Endothelial cell of umbilical vein (primary cell): Measurements from ENCODE around the gene PPP1R3D. TPM values are rescaled to one million over a fixed set of nuclear protein-coding genes. Genes with fewer than 3 reads are reported as not detected.

Source experiments
- BruUV-seq: library from RNA; stranded (reverse); fragments of 400-500 nt; replicated peaks from 2 replicates; lab custom pipeline; 2021; lab: Mats Ljungman, UMichigan
- CTCF ChIA-PET: fragments of 300-600, 350-600 bp; sonication (Branson Sonifier 250); formaldehyde crosslinking; loops from one replicate; lab custom pipeline; 2021; ENCODE audit warnings: antibody characterized with exemption, inconsistent platforms; lab: Charles Lee
- POLR2A ChIA-PET: fragments of 300-600, 350-600 bp; sonication (Branson Sonifier 250); formaldehyde crosslinking; loops from one replicate; lab custom pipeline; 2021; ENCODE audit warnings: antibody characterized with exemption, inconsistent platforms; lab: Charles Lee
- DNase-seq: peaks from one replicate; pipeline ENCODE4 v3.0.0-alpha.2; 2011; ENCODE audit warnings: low read depth, low spot score
- FAIRE-seq: peaks from 2 replicates; lab custom pipeline; 2011; peaks lifted over from hg19 to GRCh38; lab: Jason Lieb, UNC
- H2AFZ ChIP-seq: 2 replicates; pipeline ENCODE4 v1.6.0; 2012; ENCODE audit warnings: low read depth, low read length, control low read depth, inconsistent platforms
- H3K27ac ChIP-seq: 2 replicates; pipeline ENCODE4 v1.5.1; 2011; ENCODE audit warnings: low read depth, mild to moderate bottlenecking, control low read depth, low read length, moderate library complexity; ENCODE audit not compliant: insufficient read depth
- H3K27me3 ChIP-seq, 2 experiments: 2 replicates each; pipeline versions ENCODE4 v1.6.0 to v1.6.1; 2011; ENCODE audit warnings: low read length in 2 of 2, mixed read lengths in 1 of 2; ENCODE audit not compliant: control insufficient read depth in 2 of 2, insufficient read depth in 2 of 2
- H3K36me3 ChIP-seq, 2 experiments: 2 replicates in 1 of 2; 3 replicates in 1 of 2; pipeline ENCODE4 v1.5.1; 2011; ENCODE audit warnings: low read length in 2 of 2, mild to moderate bottlenecking in 1 of 2, moderate library complexity in 1 of 2; ENCODE audit not compliant: control insufficient read depth in 2 of 2, insufficient read depth in 2 of 2; ENCODE audit errors: extremely low read depth in 1 of 2
- H3K4me1 ChIP-seq: 3 replicates; pipeline ENCODE4 v1.5.1; 2011; ENCODE audit warnings: mild to moderate bottlenecking, low read length; ENCODE audit not compliant: control insufficient read depth, insufficient read depth; ENCODE audit errors: extremely low read depth
- H3K4me2 ChIP-seq: 2 replicates; pipeline ENCODE4 v1.6.1; 2011; ENCODE audit warnings: low read length, control low read depth, mixed read lengths; ENCODE audit not compliant: insufficient read depth
- H3K4me3 ChIP-seq, 3 experiments: fragments of 200-600 bp in 1 of 3; sonication (generic), shearing (Covaris generic) in 1 of 3; replicated peaks in 1 of 3; 2 replicates each; pipeline ENCODE4 v1.5.1; 2011 to 2016; ENCODE audit warnings: control low read depth in 3 of 3, low read length in 3 of 3, mild to moderate bottlenecking in 2 of 3, inconsistent platforms in 1 of 3, low read depth in 1 of 3, moderate library complexity in 1 of 3; ENCODE audit not compliant: insufficient read depth in 1 of 3
- H3K79me2 ChIP-seq: 2 replicates; pipeline ENCODE4 v1.6.0; 2012; ENCODE audit warnings: low read length, inconsistent platforms; ENCODE audit not compliant: control insufficient read depth, insufficient read depth
- H3K9ac ChIP-seq: replicated peaks from 2 replicates; pipeline ENCODE3; 2011; ENCODE audit warnings: low read length, control low read depth; ENCODE audit not compliant: insufficient read depth; ENCODE audit errors: extremely low read depth
- H3K9me1 ChIP-seq: replicated peaks from 3 replicates; pipeline ENCODE4 v1.6.0; 2011; ENCODE audit warnings: mild to moderate bottlenecking, low read length; ENCODE audit not compliant: control insufficient read depth, insufficient read depth; ENCODE audit errors: extremely low read depth
- H3K9me3 ChIP-seq: replicated peaks from 2 replicates; pipeline ENCODE4 v1.5.1; 2012; ENCODE audit warnings: low read length, inconsistent platforms; ENCODE audit not compliant: control insufficient read depth, insufficient read depth
- H4K20me1 ChIP-seq: replicated peaks from 2 replicates; pipeline ENCODE3; 2011; ENCODE audit warnings: mild to moderate bottlenecking, low read length; ENCODE audit not compliant: control insufficient read depth, insufficient read depth; ENCODE audit errors: extremely low read depth
- EZH2 ChIP-seq: IDR thresholded peaks from 2 replicates; pipeline ENCODE4 v1.6.1; 2012; ENCODE audit warnings: borderline replicate concordance, low read depth, mild to moderate bottlenecking, moderate library complexity, low read length, inconsistent platforms; ENCODE audit not compliant: severe bottlenecking
- FOS ChIP-seq: IDR thresholded peaks from 2 replicates; pipeline ENCODE4 v1.6.1; 2011; ENCODE audit warnings: mild to moderate bottlenecking, low read length, moderate library complexity, borderline replicate concordance; ENCODE audit not compliant: insufficient read depth
- GATA2 ChIP-seq: IDR thresholded peaks from 2 replicates; pipeline ENCODE4 v1.7.0; 2011; ENCODE audit warnings: low read depth, mild to moderate bottlenecking, moderate library complexity, mixed read lengths, low read length; ENCODE audit not compliant: insufficient read length, insufficient read depth
- JUN ChIP-seq: IDR thresholded peaks from 2 replicates; pipeline ENCODE4 v1.6.1; 2011; ENCODE audit warnings: borderline replicate concordance, low read depth; ENCODE audit not compliant: insufficient read length, insufficient read depth
- MYC ChIP-seq: IDR thresholded peaks from one replicate; pipeline ENCODE4 v1.6.1; 2011; ENCODE audit warnings: mild to moderate bottlenecking, low read depth, low read length
- POLR2A ChIP-seq: IDR thresholded peaks from 2 replicates; pipeline ENCODE4 v1.6.1; 2012; ENCODE audit warnings: low read depth, mild to moderate bottlenecking, control low read depth, low read length
- POLR2AphosphoS5 ChIP-seq: IDR thresholded peaks from 2 replicates; pipeline ENCODE4 v1.6.1; 2012; ENCODE audit warnings: low read depth, mild to moderate bottlenecking, control low read depth, low read length, moderate library complexity; ENCODE audit not compliant: insufficient read depth
- dilution Hi-C: fragments of 300-500 bp; cut with MboI; formaldehyde crosslinking; loops from one replicate; pipeline ENCODE4 v1.15.0; 2019; ENCODE audit warnings: low sequenced_read_pairs; ENCODE audit not compliant: extremely low pct_ligation_motif_present
- intact Hi-C: fragments of 100-400 bp; cut with micrococcal nuclease; formaldehyde crosslinking; loops from one replicate; pipeline ENCODE4 v1.10.0; 2022
- polyA plus RNA-seq, 4 experiments: library from polyadenylated mRNA; depleted of rRNA in 3 of 4; stranded (reverse) in 3 of 4; unstranded in 1 of 4; fragments of >200 nt; gene quantifications; 2 replicates each; pipeline versions ENCODE4 v1.2.1 to v1.2.3, GENCODE V29; 2011 to 2012; ENCODE audit warnings: missing spikeins in 1 of 4
- total RNA-seq: library from RNA; stranded (reverse); gene quantifications from 2 replicates; pipeline ENCODE4 v1.2.3, GENCODE V29; 2021
- TF ChIP-seq, protein P1 (sequence below): IDR thresholded peaks from 2 replicates; pipeline ENCODE4 v1.6.1; 2011; ENCODE audit not compliant: insufficient read depth, insufficient read length
- TF ChIP-seq, protein P2 (sequence below), 2 donors: IDR thresholded peaks; 1 replicate in 1 of 2; 2 replicates in 1 of 2; pipeline ENCODE4 v1.5.1; 2011; ENCODE audit warnings: low read length in 2 of 2, mild to moderate bottlenecking in 2 of 2, moderate library complexity in 2 of 2, control low read depth in 1 of 2, inconsistent platforms in 1 of 2, low read depth in 1 of 2; ENCODE audit not compliant: insufficient read depth in 1 of 2; ENCODE audit errors: extremely low read depth in 1 of 2

PPP1R3D gene
- total and polyA plus RNA-seq, 2 donors (not counting 3 experiments of a cell fraction or from before 2014, with no cell fraction given), result 1.7 to 5.2 TPM

DNA sequence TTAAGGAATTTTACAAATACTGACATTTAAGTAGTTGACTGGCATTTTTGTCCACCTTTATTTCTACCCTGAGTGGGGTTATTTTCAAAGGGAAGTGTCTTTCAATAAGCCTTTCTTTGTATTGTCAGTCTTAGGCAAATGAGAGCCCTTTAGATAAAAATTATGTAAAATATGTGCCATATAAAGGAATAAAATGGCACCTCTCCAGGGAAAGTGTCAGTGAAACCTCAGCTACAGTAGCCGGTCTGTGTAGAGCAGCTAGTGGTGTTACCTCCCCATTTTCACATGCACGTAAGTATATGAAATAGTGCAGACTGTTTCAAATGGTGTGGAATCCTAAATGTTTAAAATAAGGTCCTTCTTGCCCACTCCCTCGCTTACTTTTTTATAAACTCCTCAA lies 5.1 kb upstream of the PPP1R3D start:
- POLR2A ChIA-PET, result no interaction called here

More for the DNA sequence above, 5.1 kb upstream of the PPP1R3D start:
- intact Hi-C loops, result loop anchor here (10.0 kb wide), 1 partner anchor 930 kb away; the partner anchor contains the start of gene TUBB1
- peaks cover 9% of the 10 kb centered on the region for H3K4me1 ChIP-seq
- H2AFZ ChIP-seq, result no peak overlapping the region
- H3K36me3 ChIP-seq, result peaks cover 5 to 8% of the 10 kb centered on the region in 2 experiments
- no peak overlapping the region for H3K4me3 ChIP-seq
- BruUV-seq, result no TSS peak
- H3K79me2 ChIP-seq, result no peaks in the 10 kb centered on the region
- FAIRE-seq (no peak), DNase-seq (no peak)
- H3K9ac ChIP-seq, result no peak overlapping the region
- TF ChIP-seq FOS, result no peak
- TF ChIP-seq, protein P1, sequence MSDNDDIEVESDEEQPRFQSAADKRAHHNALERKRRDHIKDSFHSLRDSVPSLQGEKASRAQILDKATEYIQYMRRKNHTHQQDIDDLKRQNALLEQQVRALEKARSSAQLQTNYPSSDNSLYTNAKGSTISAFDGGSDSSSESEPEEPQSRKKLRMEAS, result no peak
- no peak for TF ChIP-seq POLR2A
- TF ChIP-seq, protein P2, sequence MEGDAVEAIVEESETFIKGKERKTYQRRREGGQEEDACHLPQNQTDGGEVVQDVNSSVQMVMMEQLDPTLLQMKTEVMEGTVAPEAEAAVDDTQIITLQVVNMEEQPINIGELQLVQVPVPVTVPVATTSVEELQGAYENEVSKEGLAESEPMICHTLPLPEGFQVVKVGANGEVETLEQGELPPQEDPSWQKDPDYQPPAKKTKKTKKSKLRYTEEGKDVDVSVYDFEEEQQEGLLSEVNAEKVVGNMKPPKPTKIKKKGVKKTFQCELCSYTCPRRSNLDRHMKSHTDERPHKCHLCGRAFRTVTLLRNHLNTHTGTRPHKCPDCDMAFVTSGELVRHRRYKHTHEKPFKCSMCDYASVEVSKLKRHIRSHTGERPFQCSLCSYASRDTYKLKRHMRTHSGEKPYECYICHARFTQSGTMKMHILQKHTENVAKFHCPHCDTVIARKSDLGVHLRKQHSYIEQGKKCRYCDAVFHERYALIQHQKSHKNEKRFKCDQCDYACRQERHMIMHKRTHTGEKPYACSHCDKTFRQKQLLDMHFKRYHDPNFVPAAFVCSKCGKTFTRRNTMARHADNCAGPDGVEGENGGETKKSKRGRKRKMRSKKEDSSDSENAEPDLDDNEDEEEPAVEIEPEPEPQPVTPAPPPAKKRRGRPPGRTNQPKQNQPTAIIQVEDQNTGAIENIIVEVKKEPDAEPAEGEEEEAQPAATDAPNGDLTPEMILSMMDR (IDR thresholded peaks at IDR 0.05; ENCODE audit: extremely low read depth in 1 of 2, insufficient read depth in 1 of 2, low read depth in 1 of 2, low read length in 2 of 2), result no peak
- TF ChIP-seq GATA2, result no peak
- no peak for TF ChIP-seq JUN
- TF ChIP-seq MYC, result no peak
- no peak for TF ChIP-seq POLR2AphosphoS5
- TF ChIP-seq EZH2, result no peak
- H3K9me1 ChIP-seq, result no peaks in the 10 kb centered on the region
- H3K9me3 ChIP-seq, result no peaks in the 10 kb centered on the region
- CTCF ChIA-PET, result interaction anchor here (1.7 to 2.9 kb wide), 3 partner anchors 10 to 1951 kb away, joined by 4 to 14 read pairs (median 9); partner anchors contain the start of gene SYCP2
- dilution Hi-C loops, result no loop called here
- H3K4me2 ChIP-seq, result no peak overlapping the region
- no peak overlapping the region for H3K27ac ChIP-seq
- no peaks in the 10 kb centered on the region for H3K27me3 ChIP-seq
- H4K20me1 ChIP-seq, result no peaks in the 10 kb centered on the region
